Panc1 (cell line): ENCODE measurements around the gene XYLT1. TPM values are rescaled to one million over a fixed set of nuclear protein-coding genes. Genes with fewer than 3 reads are reported as not detected.

Experiments used
- ATAC-seq: fragments of 200-7000 bp; cut with Tn5 transposase; 2 replicates; pipeline ENCODE4 v1.9.1; 2020; ENCODE audit warnings: mild to moderate bottlenecking, moderate library complexity
- BruUV-seq: library from RNA; stranded (reverse); fragments of 400-500 nt; replicated peaks from 2 replicates; lab custom pipeline; 2021; lab: Mats Ljungman, UMichigan
- CTCF ChIA-PET: fragments of 300-600 bp; sonication (Branson Sonifier 250); formaldehyde crosslinking; loops from one replicate; lab custom pipeline; 2022; ENCODE audit warnings: antibody characterized with exemption; lab: Charles Lee
- POLR2A ChIA-PET: fragments of 300-600 bp; sonication (Branson Sonifier 250); formaldehyde crosslinking; loops from one replicate; lab custom pipeline; 2022; ENCODE audit warnings: antibody characterized with exemption; lab: Charles Lee
- DNase-seq: peaks from one replicate; pipeline ENCODE4 v3.0.0-alpha.2; 2010; ENCODE audit warnings: low read depth, low spot score
- H3K27ac ChIP-seq: 2 replicates; pipeline ENCODE4 v1.5.1; 2011; ENCODE audit warnings: mild to moderate bottlenecking, low read length, inconsistent platforms
- H3K27me3 ChIP-seq: fragments of 200-500 bp; sonication (Bioruptor generic); 2 replicates; pipeline ENCODE4 v1.6.0; 2014; ENCODE audit warnings: low read length, inconsistent platforms; ENCODE audit not compliant: control insufficient read depth, insufficient read depth
- H3K36me3 ChIP-seq: fragments of 200-500 bp; sonication (Bioruptor generic); 2 replicates; pipeline ENCODE4 v1.5.1; 2014; ENCODE audit warnings: inconsistent platforms, mild to moderate bottlenecking, low read length, moderate library complexity; ENCODE audit not compliant: control insufficient read depth, insufficient read depth
- H3K4me1 ChIP-seq: 2 replicates; pipeline ENCODE4 v1.5.1; 2011; ENCODE audit warnings: inconsistent platforms, mild to moderate bottlenecking, low read length, moderate library complexity; ENCODE audit not compliant: control insufficient read depth, insufficient read depth
- H3K4me3 ChIP-seq, 2 experiments: 2 replicates each; pipeline ENCODE4 v1.5.1; 2011 to 2012; ENCODE audit warnings: low read depth in 2 of 2, low read length in 2 of 2, mild to moderate bottlenecking in 2 of 2, inconsistent platforms in 1 of 2, moderate library complexity in 1 of 2
- H3K9me3 ChIP-seq: fragments of 200-500 bp; sonication (Bioruptor generic); 2 replicates; pipeline ENCODE4 v1.5.1; 2014; ENCODE audit warnings: low read depth, mild to moderate bottlenecking, inconsistent platforms, low read length, moderate library complexity; ENCODE audit not compliant: control insufficient read depth, insufficient read depth
- POLR2AphosphoS5 ChIP-seq: IDR thresholded peaks from 2 replicates; pipeline ENCODE4 v1.6.1; 2012; ENCODE audit warnings: mild to moderate bottlenecking, low read depth, low read length, moderate library complexity
- SIN3A ChIP-seq: IDR thresholded peaks from 2 replicates; pipeline ENCODE4 v1.6.1; 2012; ENCODE audit warnings: low read depth, mild to moderate bottlenecking, low read length, moderate library complexity, borderline replicate concordance; ENCODE audit not compliant: insufficient read depth
- TCF7L2 ChIP-seq: IDR thresholded peaks from 2 replicates; pipeline ENCODE4 v1.6.1; 2011; ENCODE audit warnings: mild to moderate bottlenecking, low read depth, low read length, inconsistent platforms
- in situ Hi-C: cut with HindIII; loops from 2 replicates; pipeline ENCODE4 v1.10.0; 2016; ENCODE audit warnings: low sequenced_read_pairs, low pct_unique_long_range_greater_than_20kb
- intact Hi-C: fragments of 100-400 bp; cut with micrococcal nuclease; formaldehyde crosslinking; loops from one replicate; pipeline ENCODE4 v1.10.0; 2022; ENCODE audit not compliant: unreplicated experiment
- total RNA-seq: library from RNA; stranded (reverse); gene quantifications from one replicate; pipeline ENCODE4 v1.2.1, GENCODE V29; 2021; ENCODE audit not compliant: unreplicated experiment
- TF ChIP-seq, protein P1 (sequence below): fragments of 450-650 bp; IDR thresholded peaks from 2 replicates; pipeline ENCODE4 v1.5.1; 2017; ENCODE audit warnings: mild to moderate bottlenecking
- TF ChIP-seq, protein P2 (sequence below), 2 experiments: IDR thresholded peaks; 2 replicates each; pipeline ENCODE4 v1.6.1; 2011 to 2012; ENCODE audit warnings: low read depth in 2 of 2, control low read depth in 1 of 2, low read length in 1 of 2, mild to moderate bottlenecking in 1 of 2, moderate library complexity in 1 of 2; ENCODE audit not compliant: insufficient read depth in 1 of 2

XYLT1 gene
- total RNA-seq, 1 experiment from 2014 or later, result 0.62 TPM

DNA sequence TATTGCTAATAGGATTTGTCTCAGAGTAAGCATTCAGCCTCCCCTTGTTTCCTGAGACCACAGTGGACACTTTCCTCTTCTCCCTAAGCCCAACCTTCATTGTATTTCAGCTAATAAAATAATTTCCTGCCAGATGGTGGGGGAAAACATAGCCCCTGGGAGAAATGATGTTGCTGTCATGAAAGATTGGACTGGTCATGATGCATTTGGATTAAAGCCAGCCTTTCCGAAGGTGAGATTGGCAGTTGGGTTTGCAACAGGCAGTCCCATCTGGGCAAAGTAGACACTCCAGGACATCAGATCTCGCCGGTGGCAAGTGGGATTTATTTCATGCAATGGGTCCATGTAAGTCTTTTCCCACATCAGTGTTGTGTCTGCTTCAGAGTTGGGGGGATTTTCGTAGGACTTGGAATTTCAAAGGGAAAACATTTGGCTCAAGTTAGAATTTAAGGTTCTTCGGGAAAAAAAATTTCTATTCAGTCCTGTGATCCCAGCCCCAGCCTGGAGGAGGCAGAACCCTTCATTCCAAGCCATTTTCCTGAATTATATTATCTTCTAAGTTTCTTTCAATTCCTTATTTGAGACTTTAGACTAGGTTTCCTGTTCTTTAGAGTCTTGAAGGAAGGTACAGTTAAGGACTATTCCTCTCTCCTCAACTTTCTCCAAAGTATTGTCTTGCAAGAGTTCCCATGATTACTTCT lies 391.7 kb downstream of the XYLT1 start:
- ATAC-seq (no peak), DNase-seq (no peak)
- H3K36me3 ChIP-seq, result no peaks in the 10 kb centered on the region
- no peak overlapping the region for H3K4me3 ChIP-seq
- H3K9me3 ChIP-seq, result no peaks in the 10 kb centered on the region
- H3K4me1 ChIP-seq, result no peaks in the 10 kb centered on the region
- BruUV-seq, result no TSS peak
- in situ Hi-C loops (no loop called here), intact Hi-C loops (no loop called here)
- H3K27me3 ChIP-seq, result peaks cover 9% of the 10 kb centered on the region
- ChIA-PET CTCF (no interaction called here), POLR2A (no interaction called here)
- TF ChIP-seq TCF7L2, result no peak
- TF ChIP-seq, protein P1, sequence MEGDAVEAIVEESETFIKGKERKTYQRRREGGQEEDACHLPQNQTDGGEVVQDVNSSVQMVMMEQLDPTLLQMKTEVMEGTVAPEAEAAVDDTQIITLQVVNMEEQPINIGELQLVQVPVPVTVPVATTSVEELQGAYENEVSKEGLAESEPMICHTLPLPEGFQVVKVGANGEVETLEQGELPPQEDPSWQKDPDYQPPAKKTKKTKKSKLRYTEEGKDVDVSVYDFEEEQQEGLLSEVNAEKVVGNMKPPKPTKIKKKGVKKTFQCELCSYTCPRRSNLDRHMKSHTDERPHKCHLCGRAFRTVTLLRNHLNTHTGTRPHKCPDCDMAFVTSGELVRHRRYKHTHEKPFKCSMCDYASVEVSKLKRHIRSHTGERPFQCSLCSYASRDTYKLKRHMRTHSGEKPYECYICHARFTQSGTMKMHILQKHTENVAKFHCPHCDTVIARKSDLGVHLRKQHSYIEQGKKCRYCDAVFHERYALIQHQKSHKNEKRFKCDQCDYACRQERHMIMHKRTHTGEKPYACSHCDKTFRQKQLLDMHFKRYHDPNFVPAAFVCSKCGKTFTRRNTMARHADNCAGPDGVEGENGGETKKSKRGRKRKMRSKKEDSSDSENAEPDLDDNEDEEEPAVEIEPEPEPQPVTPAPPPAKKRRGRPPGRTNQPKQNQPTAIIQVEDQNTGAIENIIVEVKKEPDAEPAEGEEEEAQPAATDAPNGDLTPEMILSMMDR, result no peak
- H3K27ac ChIP-seq, result no peak overlapping the region

DNA sequence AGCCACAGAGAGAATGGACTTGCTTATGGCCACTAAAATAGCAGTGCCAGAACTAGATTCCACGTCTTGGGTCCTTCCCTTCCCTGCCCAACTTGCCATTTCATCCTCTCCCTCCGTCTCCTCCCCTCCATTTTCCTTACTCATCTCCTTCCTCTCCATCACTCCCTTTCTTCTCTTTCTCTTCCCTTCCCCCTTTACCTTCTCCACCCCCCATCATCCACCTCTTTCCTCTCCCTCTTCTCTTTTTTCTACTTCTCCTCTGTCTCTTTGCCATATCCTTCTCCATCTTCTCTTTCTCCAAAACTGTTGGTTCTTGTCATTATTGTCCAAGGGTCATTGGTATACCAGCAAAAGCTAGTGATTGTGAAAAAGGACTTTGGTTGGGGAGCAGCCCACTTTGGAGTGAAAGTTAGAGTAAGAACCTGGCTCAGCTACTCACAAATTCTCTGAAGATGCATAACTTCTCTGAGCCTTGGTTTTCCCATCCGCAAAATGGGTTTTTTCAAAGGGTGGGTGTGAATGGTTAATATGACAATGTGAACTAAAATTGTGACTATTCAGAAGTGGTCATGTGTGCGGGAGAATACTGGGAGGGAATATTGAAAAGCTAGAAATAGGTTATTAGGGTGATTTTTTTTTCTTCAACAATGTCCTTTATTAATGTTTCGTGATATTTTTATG lies 393.8 kb downstream of the XYLT1 start:
- intact Hi-C loops, result no loop called here
- no peaks in the 10 kb centered on the region for H3K4me1 ChIP-seq
- CTCF ChIA-PET, result no interaction called here
- POLR2A ChIA-PET, result no interaction called here
- DNase-seq (no peak), ATAC-seq (no peak)
- H3K4me3 ChIP-seq, result no peak overlapping the region
- H3K9me3 ChIP-seq, result no peaks in the 10 kb centered on the region
- H3K27me3 ChIP-seq, result peaks cover 15% of the 10 kb centered on the region
- TF ChIP-seq POLR2AphosphoS5 (no peak), SIN3A (no peak), TCF7L2 (no peak)
- TF ChIP-seq, protein P2, sequence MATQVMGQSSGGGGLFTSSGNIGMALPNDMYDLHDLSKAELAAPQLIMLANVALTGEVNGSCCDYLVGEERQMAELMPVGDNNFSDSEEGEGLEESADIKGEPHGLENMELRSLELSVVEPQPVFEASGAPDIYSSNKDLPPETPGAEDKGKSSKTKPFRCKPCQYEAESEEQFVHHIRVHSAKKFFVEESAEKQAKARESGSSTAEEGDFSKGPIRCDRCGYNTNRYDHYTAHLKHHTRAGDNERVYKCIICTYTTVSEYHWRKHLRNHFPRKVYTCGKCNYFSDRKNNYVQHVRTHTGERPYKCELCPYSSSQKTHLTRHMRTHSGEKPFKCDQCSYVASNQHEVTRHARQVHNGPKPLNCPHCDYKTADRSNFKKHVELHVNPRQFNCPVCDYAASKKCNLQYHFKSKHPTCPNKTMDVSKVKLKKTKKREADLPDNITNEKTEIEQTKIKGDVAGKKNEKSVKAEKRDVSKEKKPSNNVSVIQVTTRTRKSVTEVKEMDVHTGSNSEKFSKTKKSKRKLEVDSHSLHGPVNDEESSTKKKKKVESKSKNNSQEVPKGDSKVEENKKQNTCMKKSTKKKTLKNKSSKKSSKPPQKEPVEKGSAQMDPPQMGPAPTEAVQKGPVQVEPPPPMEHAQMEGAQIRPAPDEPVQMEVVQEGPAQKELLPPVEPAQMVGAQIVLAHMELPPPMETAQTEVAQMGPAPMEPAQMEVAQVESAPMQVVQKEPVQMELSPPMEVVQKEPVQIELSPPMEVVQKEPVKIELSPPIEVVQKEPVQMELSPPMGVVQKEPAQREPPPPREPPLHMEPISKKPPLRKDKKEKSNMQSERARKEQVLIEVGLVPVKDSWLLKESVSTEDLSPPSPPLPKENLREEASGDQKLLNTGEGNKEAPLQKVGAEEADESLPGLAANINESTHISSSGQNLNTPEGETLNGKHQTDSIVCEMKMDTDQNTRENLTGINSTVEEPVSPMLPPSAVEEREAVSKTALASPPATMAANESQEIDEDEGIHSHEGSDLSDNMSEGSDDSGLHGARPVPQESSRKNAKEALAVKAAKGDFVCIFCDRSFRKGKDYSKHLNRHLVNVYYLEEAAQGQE (IDR thresholded peaks at IDR 0.05; ENCODE audit: insufficient read depth in 1 of 2, low read depth in 2 of 2, low read length in 1 of 2), result no peak
- TF ChIP-seq, protein P1, result no peak
- BruUV-seq, result no TSS peak
- H3K36me3 ChIP-seq, result no peaks in the 10 kb centered on the region
- no peak overlapping the region for H3K27ac ChIP-seq
- in situ Hi-C loops, result no loop called here
